Liver (tissue), 9 donors: ENCODE measurements around the gene ADAMTS20. TPM values are rescaled to one million over a fixed set of nuclear protein-coding genes. Genes with fewer than 3 reads are reported as not detected.

Experiments
- DNase-seq: peaks from one replicate; pipeline ENCODE4 v3.0.0-alpha.2; 2017; ENCODE audit warnings: low spot score
- H3K27ac ChIP-seq, 2 donors: one replicate each; pipeline ENCODE4 v1.7.0; 2013; ENCODE audit warnings: inconsistent platforms in 2 of 2, low read length in 2 of 2, control low read depth in 1 of 2, low read depth in 1 of 2, mild to moderate bottlenecking in 1 of 2
- H3K27me3 ChIP-seq, 4 donors: one replicate each; pipeline versions ENCODE4 v1.6.1 to v1.7.0; 2013; ENCODE audit warnings: low read length in 3 of 4, inconsistent platforms in 1 of 4, mild to moderate bottlenecking in 1 of 4, moderate library complexity in 1 of 4; ENCODE audit not compliant: control insufficient read depth in 4 of 4, insufficient read depth in 4 of 4
- H3K36me3 ChIP-seq, 4 donors: one replicate each; pipeline versions ENCODE4 v1.6.1 to v1.7.0; 2013; ENCODE audit warnings: low read length in 3 of 4, mild to moderate bottlenecking in 3 of 4, low read depth in 1 of 4, moderate library complexity in 1 of 4; ENCODE audit not compliant: control insufficient read depth in 4 of 4, insufficient read depth in 3 of 4
- H3K4me1 ChIP-seq, 4 donors: one replicate each; pipeline versions ENCODE4 v1.6.1 to v1.7.0; 2013; ENCODE audit warnings: low read length in 3 of 4, mild to moderate bottlenecking in 3 of 4, moderate library complexity in 1 of 4; ENCODE audit not compliant: control insufficient read depth in 4 of 4, insufficient read depth in 4 of 4
- H3K4me3 ChIP-seq, 3 donors: one replicate each; pipeline versions ENCODE4 v1.6.1 to v1.7.0; 2013; ENCODE audit warnings: low read length in 3 of 3, control low read depth in 1 of 3, low read depth in 1 of 3, mild to moderate bottlenecking in 1 of 3
- H3K9ac ChIP-seq, 2 donors: one replicate each; pipeline ENCODE4 v1.7.0; 2013; ENCODE audit warnings: low read length in 2 of 2, mild to moderate bottlenecking in 2 of 2, moderate library complexity in 2 of 2, control low read depth in 1 of 2, low read depth in 1 of 2
- H3K9me3 ChIP-seq, 4 donors: one replicate each; pipeline versions ENCODE4 v1.6.1 to v1.7.0; 2013; ENCODE audit warnings: low read length in 3 of 4; ENCODE audit not compliant: control insufficient read depth in 4 of 4
- ATF3 ChIP-seq: IDR thresholded peaks from 2 replicates; pipeline ENCODE4 v1.6.1; 2016; ENCODE audit warnings: antibody characterized with exemption
- CTCF ChIP-seq: fragments of 150-350 bp; IDR thresholded peaks from 2 replicates; pipeline ENCODE4 v1.5.1; 2017; ENCODE audit warnings: improper control_type of control experiment, low read depth, low read length; ENCODE audit not compliant: missing input control
- EGR1 ChIP-seq, 2 donors: IDR thresholded peaks; 2 replicates each; pipeline ENCODE4 v1.6.1; 2016 to 2018; ENCODE audit warnings: antibody characterized with exemption in 2 of 2, low read depth in 2 of 2
- FOXA1 ChIP-seq: IDR thresholded peaks from 2 replicates; pipeline ENCODE4 v1.6.1; 2016; ENCODE audit warnings: antibody characterized with exemption
- FOXA2 ChIP-seq: IDR thresholded peaks from 2 replicates; pipeline ENCODE4 v1.6.1; 2016; ENCODE audit warnings: antibody characterized with exemption
- GABPA ChIP-seq, 2 donors: IDR thresholded peaks in 1 of 2; conservative IDR thresholded peaks in 1 of 2; 2 replicates each; pipeline ENCODE4 v1.6.1; 2016; ENCODE audit warnings: antibody characterized with exemption in 2 of 2, mild to moderate bottlenecking in 1 of 2, moderate library complexity in 1 of 2
- HNF4A ChIP-seq, 2 donors: conservative IDR thresholded peaks; 2 replicates each; pipeline ENCODE4 v1.6.1; 2016; ENCODE audit warnings: antibody characterized with exemption in 2 of 2, mild to moderate bottlenecking in 2 of 2
- HNF4G ChIP-seq: IDR thresholded peaks from 2 replicates; pipeline ENCODE4 v1.6.1; 2016; ENCODE audit warnings: antibody characterized with exemption
- JUND ChIP-seq, 2 donors: IDR thresholded peaks; 2 replicates each; pipeline ENCODE4 v1.6.1; 2016; ENCODE audit warnings: antibody characterized with exemption in 2 of 2
- MAX ChIP-seq: IDR thresholded peaks from 2 replicates; pipeline ENCODE4 v1.6.1; 2016; ENCODE audit warnings: antibody characterized with exemption
- NR2F2 ChIP-seq: IDR thresholded peaks from 2 replicates; pipeline ENCODE4 v1.6.1; 2016; ENCODE audit warnings: antibody characterized with exemption
- RAD21 ChIP-seq, 2 donors: IDR thresholded peaks; 2 replicates each; pipeline ENCODE4 v1.6.1; 2016; ENCODE audit warnings: antibody characterized with exemption in 2 of 2, mild to moderate bottlenecking in 2 of 2
- REST ChIP-seq: IDR thresholded peaks from 2 replicates; pipeline ENCODE4 v1.6.1; 2016; ENCODE audit warnings: antibody characterized with exemption, mild to moderate bottlenecking
- RXRA ChIP-seq, 2 donors: IDR thresholded peaks; 2 replicates each; pipeline ENCODE4 v1.6.1; 2017 to 2018; ENCODE audit warnings: antibody characterized with exemption in 2 of 2, mild to moderate bottlenecking in 1 of 2
- SP1 ChIP-seq: IDR thresholded peaks from 2 replicates; pipeline ENCODE4 v1.6.1; 2018; ENCODE audit warnings: antibody characterized with exemption, mild to moderate bottlenecking
- TAF1 ChIP-seq: conservative IDR thresholded peaks from 2 replicates; pipeline ENCODE4 v1.6.1; 2016; ENCODE audit warnings: antibody characterized with exemption, mild to moderate bottlenecking
- YY1 ChIP-seq: IDR thresholded peaks from 2 replicates; pipeline ENCODE4 v1.6.1; 2016; ENCODE audit warnings: antibody characterized with exemption, mild to moderate bottlenecking
- ZBTB33 ChIP-seq: IDR thresholded peaks from 2 replicates; pipeline ENCODE4 v1.6.1; 2016; ENCODE audit warnings: antibody characterized with exemption
- WGBS: extraction: QIAGEN DNeasy Blood & Tissue Kit; methylation state at CpG from one replicate; pipeline ENCODE4 v1.1.7; 2013; 5-methylcytosine and 5-hydroxymethylcytosine counted together
- polyA plus RNA-seq, 2 donors: library from polyadenylated mRNA; stranded (reverse) in 1 of 2; unstranded in 1 of 2; fragments of 200-250 nt in 1 of 2; fragments of >200 nt in 1 of 2; fragmentation: Nextera tagmentation in 1 of 2; extraction: Ambion mirVana in 1 of 2; gene quantifications; one replicate each; pipeline versions ENCODE4 v1.2.1 to v1.2.3, GENCODE V29; 2013 to 2015
- total RNA-seq, 2 donors: library from RNA; depleted of rRNA; stranded (reverse); fragments of >200 nt; gene quantifications; one replicate each; pipeline ENCODE4 v1.2.3, GENCODE V29; 2014
- donor health status: healthy.
- donor health status: healthy.
- donor health status: healthy.
- donor health status: healthy.
- donor health status: healthy.

ADAMTS20 gene
- total and polyA plus RNA-seq, 4 donors = 0.05 TPM; not detected in 3

GRCh38 chr12:43381879-43382278 is 170.1 kb downstream of the ADAMTS20 start:
- H3K27ac ChIP-seq = no peak overlapping the region
- DNase-seq = no peak
- H3K27me3 ChIP-seq = no peaks in the 10 kb centered on the region
- no peak overlapping the region for H3K9ac ChIP-seq
- no peaks in the 10 kb centered on the region for H3K36me3 ChIP-seq
- H3K4me3 ChIP-seq = no peak overlapping the region
- TF ChIP-seq HNF4G (no peak), ZBTB33 (no peak), CTCF (no peak), JUND (IDR thresholded peaks at IDR 0.05) (no peak), RXRA (IDR thresholded peaks at IDR 0.05) (no peak)
- 58% methylated on average over 1 of the region's 1 CpG for WGBS
- no peaks in the 10 kb centered on the region for H3K4me1 ChIP-seq
- peaks cover 0 to 10% (median 2%) of the 10 kb centered on the region in 4 donors for H3K9me3 ChIP-seq

GRCh38 chr12:43378448-43378847 is 173.6 kb downstream of the ADAMTS20 start:
- Histone ChIP-seq H3K36me3 (no peaks in the 10 kb centered on the region), H3K27me3 (no peaks in the 10 kb centered on the region), H3K27ac (no peak overlapping the region), H3K4me1 (no peaks in the 10 kb centered on the region), H3K9me3 (peaks cover 0 to 10% (median 1%) of the 10 kb centered on the region in 4 donors), H3K9ac (no peak overlapping the region), H3K4me3 (no peak overlapping the region)
- no peak for DNase-seq
- TF ChIP-seq GABPA (IDR thresholded peaks at IDR 0.05 in 1 of 2, conservative IDR thresholded peaks at IDR 0.05 in 1 of 2) (no peak), RXRA (IDR thresholded peaks at IDR 0.05) (no peak), NR2F2 (no peak), TAF1 (no peak), SP1 (no peak), MAX (no peak), FOXA1 (no peak), YY1 (no peak), EGR1 (IDR thresholded peaks at IDR 0.05; ENCODE audit: low read depth in 2 of 2) (no peak), HNF4A (conservative IDR thresholded peaks at IDR 0.05) (no peak), HNF4G (no peak), JUND (IDR thresholded peaks at IDR 0.05) (no peak), REST (no peak), RAD21 (IDR thresholded peaks at IDR 0.05) (no peak), CTCF (no peak), ATF3 (no peak), FOXA2 (no peak), ZBTB33 (no peak)
